Skeletal muscle satellite cell (primary cell): ENCODE data around the gene FUT7.
"Not testable (repeated sequence)": the region's sequence is repeated elsewhere in the genome, so short reads cannot be mapped to it uniquely, and the experiment has no call there.

Experiments used
- H3K27me3 ChIP-seq: 2 replicates; pipeline ENCODE4 v1.7.0; 2013; ENCODE audit warnings: low read length; ENCODE audit not compliant: control insufficient read depth, insufficient read depth
- H3K36me3 ChIP-seq: 2 replicates; pipeline ENCODE4 v1.7.0; 2013; ENCODE audit warnings: mild to moderate bottlenecking, control low read depth, low read length; ENCODE audit not compliant: insufficient read depth
- H3K4me1 ChIP-seq: 2 replicates; pipeline ENCODE4 v1.7.0; 2013; ENCODE audit warnings: low read length; ENCODE audit not compliant: control insufficient read depth, insufficient read depth
- H3K4me2 ChIP-seq: 2 replicates; pipeline ENCODE4 v1.7.0; 2013; ENCODE audit warnings: mild to moderate bottlenecking, low read length
- H3K4me3 ChIP-seq: 2 replicates; pipeline ENCODE4 v1.7.0; 2013; ENCODE audit warnings: low read length
- H3K9ac ChIP-seq: 2 replicates; pipeline ENCODE4 v1.7.0; 2013; ENCODE audit warnings: mild to moderate bottlenecking, low read depth, low read length, moderate library complexity
- H3K9me3 ChIP-seq: replicated peaks from 2 replicates; pipeline ENCODE4 v1.7.0; 2013; ENCODE audit warnings: mild to moderate bottlenecking, control low read depth, low read length

FUT7 gene

DNA sequence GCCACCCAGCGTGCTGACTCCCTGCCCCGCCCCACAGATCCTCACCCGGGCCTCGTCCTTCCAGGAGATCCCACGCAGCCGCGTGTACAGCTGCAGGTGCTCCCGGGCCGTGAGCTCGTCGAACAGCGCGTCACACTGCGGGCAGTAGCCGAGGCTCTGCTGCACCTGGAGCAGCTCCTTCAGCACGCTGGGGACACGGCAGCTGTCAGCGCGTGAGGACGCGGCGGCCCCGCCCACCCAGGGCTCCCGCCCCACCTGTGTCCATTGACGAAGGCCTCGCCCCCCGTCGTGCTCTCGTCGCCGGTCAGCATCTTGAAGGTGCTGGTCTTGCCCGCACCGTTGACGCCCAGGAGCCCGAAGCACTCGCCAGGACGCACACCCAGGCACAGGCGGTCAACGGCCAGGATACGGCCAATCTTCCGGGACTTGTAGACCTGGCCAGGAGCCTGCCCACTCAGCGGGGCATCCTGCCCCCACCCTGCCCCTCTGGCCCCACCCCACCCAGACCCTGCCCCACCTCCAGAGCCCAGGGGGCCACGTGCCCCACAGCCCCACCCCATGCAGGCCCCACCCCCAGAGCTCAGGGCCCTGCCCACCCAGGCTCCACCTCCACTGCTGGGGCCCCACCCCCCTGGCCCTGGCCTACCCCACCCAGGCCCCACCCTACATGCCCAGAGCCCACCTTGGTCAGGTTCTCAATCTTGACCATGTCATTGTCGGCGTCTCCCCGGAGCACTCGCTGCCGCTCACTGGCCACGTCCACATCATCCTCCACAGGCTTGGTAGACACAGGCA lies 21.8 kb downstream of the FUT7 start:
- Histone ChIP-seq H3K9me3 (no peaks in the 10 kb centered on the region), H3K27me3 (no peaks in the 10 kb centered on the region), H3K4me3 (no peak overlapping the region), H3K36me3 (peaks cover 3% of the 10 kb centered on the region), H3K4me1 (no peaks in the 10 kb centered on the region), H3K9ac (no peak overlapping the region), H3K4me2 (no peak overlapping the region)

DNA sequence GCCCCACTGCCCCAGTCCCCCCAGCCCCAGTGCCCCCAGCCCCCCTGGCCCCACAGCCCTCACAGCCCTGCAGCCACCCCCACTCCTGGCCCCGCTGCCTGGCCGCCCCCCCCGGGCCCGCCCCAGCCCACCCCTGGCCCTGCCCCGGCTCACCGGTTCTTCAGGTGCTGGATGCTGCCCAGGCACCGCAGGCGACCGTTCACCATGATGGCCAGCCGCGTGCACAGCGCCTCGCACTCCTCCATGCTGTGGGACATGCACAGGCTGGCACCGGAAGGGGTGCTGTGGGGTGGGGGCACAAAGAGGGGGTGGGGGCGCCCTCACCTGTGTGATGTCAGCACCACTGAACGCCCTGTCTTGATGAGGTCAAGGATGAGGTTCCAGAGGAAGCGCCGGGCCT lies 22.7 kb downstream of the FUT7 start:
- Histone ChIP-seq H3K4me1 (no peaks in the 10 kb centered on the region), H3K4me2 (no peak overlapping the region), H3K36me3 (peaks cover 3% of the 10 kb centered on the region), H3K27me3 (no peaks in the 10 kb centered on the region), H3K9me3 (no peaks in the 10 kb centered on the region), H3K4me3 (no peak overlapping the region), H3K9ac (no peak overlapping the region)

DNA sequence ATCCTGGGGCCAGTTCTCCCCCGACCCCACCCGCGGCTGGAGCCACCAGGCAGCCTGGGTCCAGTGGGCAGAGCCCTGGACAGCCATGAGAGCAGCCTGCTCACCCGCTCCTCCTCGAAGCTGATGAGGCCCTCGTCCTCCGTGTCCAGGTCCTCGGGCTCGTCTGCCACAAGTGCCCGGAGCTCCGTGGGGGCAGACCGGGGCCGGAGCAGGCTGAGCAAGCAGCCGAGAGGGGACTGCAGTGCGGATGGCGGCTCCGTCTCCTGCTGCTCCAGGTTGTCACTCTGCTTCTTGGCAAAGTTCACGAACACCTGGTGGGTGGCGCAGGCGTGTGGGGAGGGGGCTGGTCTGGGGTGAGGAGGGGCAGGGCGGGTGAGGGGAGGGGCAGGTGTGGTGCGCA lies 23.6 kb downstream of the FUT7 start:
- Histone ChIP-seq H3K9me3 (no peaks in the 10 kb centered on the region), H3K27me3 (no peaks in the 10 kb centered on the region), H3K9ac (no peak overlapping the region), H3K4me1 (no peaks in the 10 kb centered on the region), H3K4me3 (no peak overlapping the region), H3K4me2 (no peak overlapping the region), H3K36me3 (peaks cover 3% of the 10 kb centered on the region)

DNA sequence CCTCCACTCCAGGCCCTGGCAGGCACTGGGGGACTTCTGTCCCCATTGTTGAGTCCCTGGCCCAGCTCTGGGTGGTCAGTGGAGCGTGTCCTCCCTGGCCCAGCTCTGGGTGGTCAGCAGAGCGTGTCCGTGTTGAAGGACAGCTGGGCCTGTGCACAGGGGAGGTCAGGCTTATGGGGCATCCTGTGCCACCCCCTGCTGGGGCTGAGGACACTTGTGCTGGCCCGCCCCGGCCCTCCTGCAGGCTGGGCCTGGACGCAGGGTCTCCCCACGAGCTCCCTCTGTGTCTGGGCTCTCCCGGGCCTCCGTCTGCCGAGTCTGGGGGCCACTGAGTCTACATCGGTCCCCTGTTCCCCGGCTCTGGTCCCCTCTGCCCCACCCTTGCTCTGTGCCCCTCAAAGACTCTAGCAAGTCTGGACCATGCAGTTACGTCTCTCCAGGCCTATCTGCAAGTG lies 24.0 kb downstream of the FUT7 start:
- no peak overlapping the region for H3K4me2 ChIP-seq
- peaks cover 3% of the 10 kb centered on the region for H3K36me3 ChIP-seq
- no peak overlapping the region for H3K9ac ChIP-seq
- no peaks in the 10 kb centered on the region for H3K4me1 ChIP-seq
- H3K27me3 ChIP-seq = no peaks in the 10 kb centered on the region
- no peaks in the 10 kb centered on the region for H3K9me3 ChIP-seq
- H3K4me3 ChIP-seq = no peak overlapping the region

DNA sequence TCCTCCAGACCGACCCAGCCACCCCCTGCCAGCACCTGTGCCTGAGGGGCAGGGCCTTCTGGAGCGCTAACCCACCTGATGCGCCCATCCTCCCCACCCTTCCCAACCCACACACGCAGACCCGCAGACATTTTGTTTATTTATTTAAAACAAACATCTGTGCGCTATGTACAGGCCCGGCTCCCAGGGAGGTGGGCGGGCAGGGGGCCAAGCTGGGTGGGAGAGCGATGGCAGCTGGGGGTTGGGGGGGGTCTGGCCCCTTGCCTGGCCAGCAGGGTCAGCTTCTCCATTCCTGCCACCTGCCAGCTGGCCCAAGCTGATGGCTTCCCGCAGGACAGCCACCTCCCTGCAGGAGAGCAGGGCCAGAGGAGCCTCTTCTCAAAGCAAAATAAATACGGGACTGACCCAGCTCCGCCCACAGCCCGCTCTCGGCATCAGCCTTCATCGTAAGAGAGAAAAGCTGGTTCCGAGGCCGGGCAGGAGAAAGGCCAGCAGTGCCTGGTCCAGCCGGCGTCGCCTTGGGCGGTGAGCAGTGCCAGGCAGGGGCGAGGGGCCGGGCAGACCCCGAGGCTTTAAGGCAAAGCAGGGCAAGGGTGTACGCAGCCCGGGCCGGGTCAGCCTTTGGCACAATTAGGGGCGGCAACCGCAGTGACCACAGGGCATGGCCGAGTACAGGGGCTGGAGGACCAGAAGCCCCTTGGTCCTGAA lies 24.6 kb downstream of the FUT7 start:
- no peak overlapping the region for H3K9ac ChIP-seq
- no peaks in the 10 kb centered on the region for H3K27me3 ChIP-seq
- H3K4me3 ChIP-seq = no peak overlapping the region
- H3K36me3 ChIP-seq = peaks cover 3% of the 10 kb centered on the region
- no peaks in the 10 kb centered on the region for H3K4me1 ChIP-seq
- H3K9me3 ChIP-seq = no peaks in the 10 kb centered on the region
- H3K4me2 ChIP-seq = no peak overlapping the region

DNA sequence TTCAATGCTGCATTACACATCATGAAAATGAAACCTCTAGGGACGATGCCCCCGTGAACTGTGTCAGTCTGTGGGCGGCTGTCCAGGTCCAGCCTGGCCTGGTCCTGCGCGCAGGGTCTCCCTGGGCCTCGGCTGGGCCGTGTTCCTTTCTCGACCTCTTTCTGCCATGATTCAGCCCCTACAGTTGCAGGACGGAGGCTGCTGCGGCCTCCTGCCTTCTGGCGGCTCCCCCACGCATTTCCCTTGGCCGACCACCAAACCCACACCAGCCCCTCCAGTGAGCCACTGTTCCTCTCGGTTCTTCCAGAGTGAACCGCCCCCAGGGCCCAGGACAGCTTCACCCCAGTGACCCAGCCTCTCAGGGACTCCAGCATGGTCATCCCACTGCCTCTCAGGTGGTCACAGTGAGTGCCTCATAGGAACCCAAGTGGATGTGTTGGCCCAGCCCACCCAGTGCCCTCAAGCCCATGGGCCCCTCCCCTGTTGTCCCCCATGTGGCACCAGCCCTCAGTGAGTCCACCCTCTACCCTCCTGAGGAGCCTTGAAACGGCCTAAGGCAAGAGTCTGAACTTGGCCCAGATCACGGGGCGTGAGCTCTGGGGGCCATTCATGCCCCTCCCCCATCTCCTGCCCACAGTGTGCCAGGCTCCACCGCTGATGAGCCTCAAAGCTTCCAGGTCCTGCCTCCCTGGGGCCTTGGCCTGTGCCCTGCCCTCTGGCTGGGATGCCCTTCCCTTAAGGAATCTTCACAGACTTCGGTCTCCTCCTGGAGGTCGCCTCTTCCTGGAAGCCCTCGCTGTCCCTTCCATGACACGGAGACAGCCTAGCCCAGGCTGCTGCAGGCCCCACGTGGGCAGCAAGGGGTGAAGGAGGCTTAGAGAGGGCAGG lies 25.5 kb downstream of the FUT7 start:
- H3K4me3 ChIP-seq = no peak overlapping the region
- peaks cover 3% of the 10 kb centered on the region for H3K36me3 ChIP-seq

DNA sequence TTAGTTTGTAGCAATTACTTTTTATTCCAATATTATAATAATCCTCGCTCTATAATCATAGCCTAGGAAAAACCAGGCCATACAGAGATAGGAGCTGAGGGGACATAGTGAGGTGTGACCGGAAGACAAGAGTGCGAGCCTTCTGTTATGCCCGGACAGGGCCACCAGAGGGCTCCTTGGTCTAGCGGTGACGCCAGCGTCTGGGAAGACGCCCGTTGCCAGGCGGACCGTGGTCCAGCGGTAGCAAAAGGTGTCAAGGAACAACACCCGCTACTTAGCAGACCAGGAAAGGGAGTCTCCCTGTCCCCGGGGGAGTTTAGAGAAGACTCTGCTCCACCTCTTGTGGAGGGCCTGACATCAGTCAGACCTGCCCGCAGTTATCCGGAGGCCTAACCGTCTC lies 27.6 kb downstream of the FUT7 start:
- H3K36me3 ChIP-seq, H3K9me3 ChIP-seq, H3K4me2 ChIP-seq: not testable (repeated sequence)

More for the DNA sequence above, 25.5 kb downstream of the FUT7 start:
- Histone ChIP-seq H3K4me1 (no peaks in the 10 kb centered on the region), H3K9ac (no peak overlapping the region), H3K9me3 (no peaks in the 10 kb centered on the region), H3K4me2 (no peak overlapping the region), H3K27me3 (no peaks in the 10 kb centered on the region)

DNA sequence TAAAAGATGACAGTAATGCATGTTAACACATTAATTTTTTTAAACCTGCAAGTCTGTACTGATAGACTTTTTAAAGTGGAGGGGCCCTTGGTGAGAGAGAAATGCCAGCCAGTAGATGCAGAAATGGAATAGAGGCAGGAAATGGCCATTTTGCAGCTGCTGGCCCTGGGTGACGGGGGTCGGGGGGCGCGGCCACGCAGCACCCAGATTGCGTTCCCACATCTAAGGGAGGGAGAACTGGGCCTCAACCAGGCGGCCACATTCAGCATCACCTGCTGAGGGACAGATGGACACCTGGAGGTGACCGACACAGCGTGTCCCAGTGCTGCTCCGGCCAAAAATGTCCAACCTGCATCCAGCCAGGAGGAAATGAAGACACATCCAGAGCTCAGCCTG lies 29.2 kb downstream of the FUT7 start:
- Histone ChIP-seq H3K4me2 (no peak overlapping the region), H3K36me3 (no peaks in the 10 kb centered on the region), H3K9ac (no peak overlapping the region), H3K4me1 (peaks cover 17% of the 10 kb centered on the region), H3K4me3 (no peak overlapping the region), H3K9me3 (no peaks in the 10 kb centered on the region), H3K27me3 (no peaks in the 10 kb centered on the region)

More for the DNA sequence above, 27.6 kb downstream of the FUT7 start:
- H3K27me3 ChIP-seq, H3K4me3 ChIP-seq, H3K9ac ChIP-seq, H3K4me1 ChIP-seq: not testable (repeated sequence)

DNA sequence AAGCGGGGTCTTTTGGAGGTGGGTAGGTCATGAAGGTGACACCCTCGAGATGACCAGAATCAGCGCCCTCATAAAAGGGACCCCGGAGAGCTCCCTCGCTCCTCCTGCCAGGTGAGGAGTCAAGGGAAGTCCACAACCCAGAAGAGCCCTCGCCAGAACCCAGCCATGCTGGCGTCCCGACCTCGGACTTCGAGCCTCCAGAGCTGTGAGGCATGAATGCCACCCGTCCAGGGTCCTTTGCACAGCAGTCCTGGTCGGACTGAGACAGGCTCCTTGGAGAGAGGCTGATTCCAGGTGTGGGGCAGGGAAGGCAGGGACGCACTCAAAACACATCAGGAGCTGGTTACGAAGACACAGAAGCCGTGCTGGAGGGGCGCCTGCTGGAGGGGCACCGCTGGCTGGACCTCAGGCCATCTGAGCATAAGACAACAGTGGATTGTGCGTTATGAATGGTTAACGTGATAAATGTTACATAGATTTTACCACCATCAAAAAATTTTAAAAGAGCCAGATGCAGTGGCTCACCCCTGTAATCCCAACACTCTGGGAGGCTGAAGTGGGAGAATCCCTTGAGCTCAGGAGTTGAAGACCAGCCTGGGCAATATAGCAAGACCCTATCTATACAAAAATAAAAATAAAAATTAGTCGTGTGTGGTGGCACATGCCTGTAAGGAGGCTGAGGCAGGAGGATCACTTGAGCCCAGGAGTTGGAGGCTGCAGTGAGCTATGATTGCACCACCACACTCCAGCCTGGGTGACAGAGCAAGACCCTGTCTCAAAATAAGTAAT lies 29.8 kb downstream of the FUT7 start:
- no peak overlapping the region for H3K4me3 ChIP-seq
- no peak overlapping the region for H3K9ac ChIP-seq
- H3K27me3 ChIP-seq = no peaks in the 10 kb centered on the region
- no peak overlapping the region for H3K4me2 ChIP-seq
- peaks cover 23% of the 10 kb centered on the region for H3K4me1 ChIP-seq
- H3K9me3 ChIP-seq = no peaks in the 10 kb centered on the region
- no peaks in the 10 kb centered on the region for H3K36me3 ChIP-seq

DNA sequence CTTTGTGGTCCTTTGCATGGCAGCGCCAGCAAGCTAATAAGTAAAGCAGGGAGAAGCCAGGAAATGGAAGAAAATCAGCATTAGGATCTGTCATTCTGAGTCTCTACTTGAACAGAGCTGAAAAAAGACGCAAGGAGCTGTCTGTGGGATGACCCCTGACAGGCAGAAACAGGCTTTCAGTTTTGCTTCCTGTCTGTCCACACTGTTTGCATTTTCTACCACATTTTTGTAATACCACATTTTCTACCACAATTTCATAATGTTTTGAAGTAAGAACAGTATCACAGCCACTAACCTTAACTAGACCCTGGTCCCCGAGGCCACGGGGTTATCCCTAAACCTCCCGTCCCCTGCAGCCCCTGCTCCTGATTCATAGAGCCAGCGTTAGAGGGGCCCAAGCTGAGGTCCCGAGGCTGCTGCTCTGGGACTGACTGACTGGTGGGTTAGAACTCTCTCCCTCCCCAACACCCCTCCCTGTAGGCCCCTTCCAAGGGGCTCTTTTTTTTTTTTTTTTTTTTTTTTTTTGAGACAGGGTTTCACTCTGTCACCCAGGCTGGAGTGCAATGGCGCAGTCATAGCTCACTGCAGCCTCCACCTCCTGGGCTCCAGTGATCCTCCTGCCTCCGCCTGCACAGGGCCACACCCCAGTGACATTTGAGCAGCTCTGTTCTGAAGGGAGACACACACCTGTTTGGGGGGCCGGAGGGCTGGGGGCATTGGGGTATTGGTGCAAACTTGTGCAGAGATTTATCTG lies 31.5 kb downstream of the FUT7 start:
- no peaks in the 10 kb centered on the region for H3K36me3 ChIP-seq
- H3K4me3 ChIP-seq = no peak overlapping the region
- no peak overlapping the region for H3K9ac ChIP-seq
- H3K9me3 ChIP-seq = no peaks in the 10 kb centered on the region
- no peaks in the 10 kb centered on the region for H3K27me3 ChIP-seq
- H3K4me2 ChIP-seq = peak overlapping the region; percentile 28
- peaks cover 40% of the 10 kb centered on the region for H3K4me1 ChIP-seq
